A673 (cell line): ENCODE results near the gene SDC1. TPM values are rescaled to one million over a fixed set of nuclear protein-coding genes. Genes with fewer than 3 reads are reported as not detected.
"Not testable (repeated sequence)": the region's sequence is repeated elsewhere in the genome, so short reads cannot be mapped to it uniquely, and the experiment has no call there.

Experiments
- BruUV-seq: library from RNA; stranded (reverse); fragments of 400-500 nt; replicated peaks from 2 replicates; lab custom pipeline; 2021; lab: Mats Ljungman, UMichigan
- CTCF ChIA-PET: fragments of 300-600 bp; sonication (Branson Sonifier 250); formaldehyde crosslinking; loops from one replicate; lab custom pipeline; 2022; ENCODE audit warnings: antibody characterized with exemption; lab: Charles Lee
- POLR2A ChIA-PET: fragments of 300-600 bp; sonication (Branson Sonifier 250); formaldehyde crosslinking; loops from one replicate; lab custom pipeline; 2022; ENCODE audit warnings: antibody characterized with exemption; ENCODE audit not compliant: low non-redundant PET; lab: Charles Lee
- DNase-seq: peaks from one replicate; pipeline ENCODE4 v3.0.0-alpha.2; 2015; ENCODE audit warnings: low spot score
- H3K27ac ChIP-seq: fragments of 200-600 bp; sonication (generic); 2 replicates; pipeline ENCODE4 v1.5.1; 2016; ENCODE audit warnings: mixed run types, low read depth, mild to moderate bottlenecking, mixed read lengths, antibody characterized with exemption, low read length; ENCODE audit not compliant: poor library complexity, severe bottlenecking
- H3K27me3 ChIP-seq: fragments of 200-600 bp; sonication (generic); replicated peaks from 2 replicates; pipeline ENCODE4 v1.6.1; 2017; ENCODE audit warnings: mixed run types, low read depth, mild to moderate bottlenecking, mixed read lengths, antibody characterized with exemption, low read length; ENCODE audit not compliant: insufficient read depth, poor library complexity
- H3K36me3 ChIP-seq: fragments of 200-600 bp; sonication (generic); 2 replicates; pipeline ENCODE4 v1.6.1; 2016; ENCODE audit warnings: mixed run types, mild to moderate bottlenecking, mixed read lengths, antibody characterized with exemption, low read length; ENCODE audit not compliant: insufficient read depth, poor library complexity, severe bottlenecking
- H3K4me1 ChIP-seq: fragments of 200-600 bp; sonication (generic); 2 replicates; pipeline ENCODE4 v1.6.1; 2017; ENCODE audit warnings: mixed run types, mild to moderate bottlenecking, mixed read lengths, antibody characterized with exemption, low read length; ENCODE audit not compliant: insufficient read depth, poor library complexity, severe bottlenecking
- H3K4me3 ChIP-seq: fragments of 200-600 bp; sonication (generic); 2 replicates; pipeline ENCODE4 v1.5.1; 2016; ENCODE audit warnings: low read depth, mixed run types, mild to moderate bottlenecking, mixed read lengths, low read length; ENCODE audit not compliant: poor library complexity, severe bottlenecking
- H3K9me3 ChIP-seq: fragments of 200-600 bp; sonication (generic); 2 replicates; pipeline ENCODE4 v1.6.1; 2016; ENCODE audit warnings: mixed run types, low read depth, mild to moderate bottlenecking, mixed read lengths, antibody characterized with exemption, low read length; ENCODE audit not compliant: poor library complexity, severe bottlenecking
- CTCF ChIP-seq: fragments of 300-800, 200-600 bp; sonication (generic); conservative IDR thresholded peaks from 2 replicates; pipeline ENCODE4 v1.5.1; 2017; ENCODE audit warnings: low read depth, mild to moderate bottlenecking, antibody characterized with exemption, low read length, moderate library complexity, mixed read lengths
- EZH2 ChIP-seq: fragments of 200-600 bp; sonication (generic); IDR thresholded peaks from 2 replicates; pipeline ENCODE4 v1.6.1; 2017; ENCODE audit warnings: borderline replicate concordance, low read depth, mild to moderate bottlenecking, mixed read lengths, antibody characterized with exemption, low read length; ENCODE audit not compliant: poor library complexity, severe bottlenecking
- intact Hi-C: fragments of 100-400 bp; cut with micrococcal nuclease; formaldehyde crosslinking; loops from one replicate; pipeline ENCODE4 v1.10.0; 2022; ENCODE audit not compliant: unreplicated experiment
- total RNA-seq: library from RNA; stranded (reverse); gene quantifications from 2 replicates; pipeline ENCODE4 v1.2.3, GENCODE V29; 2021

Gene SDC1
- total RNA-seq, 1 experiment from 2014 or later: 1.4 TPM

DNA sequence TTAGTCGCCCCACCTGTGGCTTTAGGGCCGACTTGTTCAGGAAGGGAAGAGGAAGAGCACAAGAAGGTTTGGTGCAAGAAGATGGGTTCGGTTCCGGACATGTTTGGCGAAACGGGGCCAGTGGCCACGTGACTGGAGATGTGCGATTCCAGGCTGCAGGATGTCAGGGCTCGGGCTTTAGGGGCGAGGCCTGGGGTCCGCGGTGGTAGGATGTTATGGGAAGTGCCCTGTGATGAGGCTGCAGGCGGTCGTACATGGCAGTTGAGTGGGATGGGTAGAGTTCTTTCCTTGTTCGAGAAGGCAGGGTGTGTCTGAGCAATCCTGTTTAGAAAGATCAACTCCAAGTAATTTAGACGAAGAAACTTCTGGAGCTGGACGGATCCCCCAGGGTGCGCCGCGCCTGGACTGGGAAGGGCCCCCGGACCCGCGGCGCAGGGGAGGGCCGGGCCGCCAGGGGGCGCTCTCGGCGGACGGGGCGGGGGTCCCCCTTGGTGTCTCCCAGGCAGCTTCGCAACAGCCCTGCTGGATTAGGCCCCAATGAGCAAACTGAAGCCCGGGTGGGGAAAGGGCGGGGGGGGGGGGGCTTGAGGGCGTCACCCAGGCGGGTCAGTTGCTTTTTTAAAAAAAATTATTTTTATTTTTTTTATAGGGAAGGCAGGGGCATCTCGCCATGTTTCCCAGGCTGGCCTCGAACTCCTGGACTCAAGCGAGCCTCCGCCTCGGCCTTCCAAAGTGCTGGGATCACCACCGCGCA lies 17.2 kb upstream of the SDC1 start:
- no peaks in the 10 kb centered on the region for H3K36me3 ChIP-seq
- ChIA-PET CTCF (interaction anchor here (0.7 kb wide), 1 partner anchor 116 kb away, joined by 14 read pairs; no protein-coding TSS in a partner anchor), POLR2A (no interaction called here)
- no peaks in the 10 kb centered on the region for H3K9me3 ChIP-seq
- TF ChIP-seq EZH2 (no peak), CTCF (peak; percentile 54)
- no peaks in the 10 kb centered on the region for H3K4me1 ChIP-seq
- no peak for DNase-seq
- H3K27me3 ChIP-seq: no peaks in the 10 kb centered on the region
- H3K4me3 ChIP-seq: no peak overlapping the region
- intact Hi-C loops: no loop called here
- no TSS peak for BruUV-seq
- H3K27ac ChIP-seq: no peak overlapping the region

- H3K4me3 ChIP-seq, BruUV-seq, H3K36me3 ChIP-seq, H3K4me1 ChIP-seq, H3K27me3 ChIP-seq, CTCF ChIA-PET, intact Hi-C loops, H3K27ac ChIP-seq, H3K9me3 ChIP-seq, DNase-seq: not testable (repeated sequence)
- POLR2A ChIA-PET: interaction anchor here (0.6 kb wide), 1 partner anchor 198 kb away, joined by 3 read pairs; no protein-coding TSS in a partner anchor
Measured at GRCh38 chr2:20240291-20240690, 15.4 kb upstream of the SDC1 start.

DNA sequence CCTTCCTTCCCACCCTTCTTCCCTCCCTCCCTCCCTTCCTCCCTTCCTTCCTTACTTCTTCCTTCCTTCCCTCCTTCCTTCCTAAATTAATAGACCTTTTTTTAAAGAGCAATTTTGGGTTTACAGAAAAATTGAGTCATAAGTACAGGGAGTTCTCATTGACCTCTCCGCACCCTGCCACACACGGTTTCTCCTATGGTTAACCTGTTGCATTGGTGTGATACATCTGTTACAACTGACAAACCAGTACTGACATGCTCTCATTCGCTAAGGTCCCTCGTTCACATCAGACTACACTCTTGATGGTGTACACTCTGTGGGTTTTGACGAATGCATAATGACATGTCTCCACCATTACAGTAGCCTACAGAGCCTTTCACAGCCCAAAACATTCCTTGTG lies 11.6 kb upstream of the SDC1 start:
- no peaks in the 10 kb centered on the region for H3K36me3 ChIP-seq
- ChIA-PET CTCF (no interaction called here), POLR2A (no interaction called here)
- H3K4me1 ChIP-seq: no peaks in the 10 kb centered on the region
- TF ChIP-seq CTCF (no peak), EZH2 (no peak)
- intact Hi-C loops: no loop called here
- H3K27ac ChIP-seq: no peak overlapping the region
- H3K9me3 ChIP-seq: no peaks in the 10 kb centered on the region
- no TSS peak for BruUV-seq
- no peak overlapping the region for H3K4me3 ChIP-seq
- H3K27me3 ChIP-seq: no peaks in the 10 kb centered on the region
- DNase-seq: no peak
